ENCODE results near the gene PRG3. TPM values are rescaled to one million over a fixed set of nuclear protein-coding genes. Genes with fewer than 3 reads are reported as not detected.

Gene PRG3
- total and polyA plus RNA-seq, 2 donors from 2014 or later = not detected

- Histone ChIP-seq H3K36me3 (ENCODE audit: control insufficient read depth in 2 of 3, insufficient read depth in 3 of 3, low read length in 3 of 3) (no peaks in the 10 kb centered on the region), H3K4me1 (ENCODE audit: control insufficient read depth in 2 of 3, insufficient read depth in 2 of 3, low read depth in 1 of 3, low read length in 3 of 3) (no peaks in the 10 kb centered on the region), H3K9me3 (ENCODE audit: control insufficient read depth in 2 of 3, insufficient read depth in 1 of 3, low read length in 3 of 3) (no peaks in the 10 kb centered on the region), H3K9ac (ENCODE audit: low read length in 3 of 3) (no peak overlapping the region), H3K27ac (ENCODE audit: low read depth in 2 of 2, low read length in 2 of 2) (no peak overlapping the region), H3K4me3 (ENCODE audit: low read length in 3 of 3) (no peak overlapping the region), H3K27me3 (ENCODE audit: control insufficient read depth, insufficient read depth, low read length) (no peaks in the 10 kb centered on the region)
- TF ChIP-seq CTCF (IDR thresholded peaks at IDR 0.05; ENCODE audit: borderline replicate concordance, extremely low read depth, insufficient read depth) = no peak
- FAIRE-seq = no peak
- intact Hi-C loops (cut with DNase I) = no loop called here
- DNase-seq = no peak
Observed at GRCh38 chr11:57392763-57393105, 11.8 kb upstream of the PRG3 start.

GRCh38 chr11:57392066-57392762 is 11.3 kb upstream of the PRG3 start:
- H3K4me1 ChIP-seq (ENCODE audit: control insufficient read depth in 2 of 3, insufficient read depth in 2 of 3, low read depth in 1 of 3, low read length in 3 of 3) = no peaks in the 10 kb centered on the region

GRCh38 chr11:57391539-57391938 is 10.6 kb upstream of the PRG3 start:
- no peak overlapping the region for H3K4me3 ChIP-seq (ENCODE audit: low read length in 3 of 3)
- intact Hi-C loops (cut with DNase I) = no loop called here
- H3K9me3 ChIP-seq (ENCODE audit: control insufficient read depth in 2 of 3, insufficient read depth in 1 of 3, low read length in 3 of 3) = no peaks in the 10 kb centered on the region
- no peak overlapping the region for H3K27ac ChIP-seq (ENCODE audit: low read depth in 2 of 2, low read length in 2 of 2)
- DNase-seq (no peak), FAIRE-seq (no peak)
- no peak for TF ChIP-seq CTCF (IDR thresholded peaks at IDR 0.05; ENCODE audit: borderline replicate concordance, extremely low read depth, insufficient read depth)
- no peaks in the 10 kb centered on the region for H3K27me3 ChIP-seq (ENCODE audit: control insufficient read depth, insufficient read depth, low read length)
- H3K36me3 ChIP-seq (ENCODE audit: control insufficient read depth in 2 of 3, insufficient read depth in 3 of 3, low read length in 3 of 3) = no peaks in the 10 kb centered on the region
- no peak overlapping the region for H3K9ac ChIP-seq (ENCODE audit: low read length in 3 of 3)
- H3K4me1 ChIP-seq (ENCODE audit: control insufficient read depth in 2 of 3, insufficient read depth in 2 of 3, low read depth in 1 of 3, low read length in 3 of 3) = no peaks in the 10 kb centered on the region

More at GRCh38 chr11:57392066-57392762, 11.3 kb upstream of the PRG3 start:
- Histone ChIP-seq H3K27me3 (ENCODE audit: control insufficient read depth, insufficient read depth, low read length) (no peaks in the 10 kb centered on the region), H3K27ac (ENCODE audit: low read depth in 2 of 2, low read length in 2 of 2) (no peak overlapping the region), H3K4me3 (ENCODE audit: low read length in 3 of 3) (no peak overlapping the region), H3K9ac (ENCODE audit: low read length in 3 of 3) (no peak overlapping the region), H3K36me3 (ENCODE audit: control insufficient read depth in 2 of 3, insufficient read depth in 3 of 3, low read length in 3 of 3) (no peaks in the 10 kb centered on the region), H3K9me3 (ENCODE audit: control insufficient read depth in 2 of 3, insufficient read depth in 1 of 3, low read length in 3 of 3) (no peaks in the 10 kb centered on the region)
- intact Hi-C loops (cut with DNase I) = no loop called here
- FAIRE-seq (no peak), DNase-seq (no peak)
- no peak for TF ChIP-seq CTCF (IDR thresholded peaks at IDR 0.05; ENCODE audit: borderline replicate concordance, extremely low read depth, insufficient read depth)

- DNase-seq (no peak), FAIRE-seq (no peak)
- Histone ChIP-seq H3K4me3 (ENCODE audit: low read length in 3 of 3) (no peak overlapping the region), H3K27ac (ENCODE audit: low read depth in 2 of 2, low read length in 2 of 2) (no peak overlapping the region), H3K4me1 (ENCODE audit: control insufficient read depth in 2 of 3, insufficient read depth in 2 of 3, low read depth in 1 of 3, low read length in 3 of 3) (no peaks in the 10 kb centered on the region), H3K36me3 (ENCODE audit: control insufficient read depth in 2 of 3, insufficient read depth in 3 of 3, low read length in 3 of 3) (no peaks in the 10 kb centered on the region), H3K27me3 (ENCODE audit: control insufficient read depth, insufficient read depth, low read length) (no peaks in the 10 kb centered on the region), H3K9ac (ENCODE audit: low read length in 3 of 3) (no peak overlapping the region), H3K9me3 (ENCODE audit: control insufficient read depth in 2 of 3, insufficient read depth in 1 of 3, low read length in 3 of 3) (no peaks in the 10 kb centered on the region)
- intact Hi-C loops (cut with DNase I) = no loop called here
- TF ChIP-seq CTCF (IDR thresholded peaks at IDR 0.05; ENCODE audit: borderline replicate concordance, extremely low read depth, insufficient read depth) = no peak
Observed at GRCh38 chr11:57391111-57391510, 10.2 kb upstream of the PRG3 start.

Data from kidney (tissue), 14 donors.